Measurements from ENCODE around the gene PARG. TPM values are rescaled to one million over a fixed set of nuclear protein-coding genes. Genes with fewer than 3 reads are reported as not detected.

Gene PARG
- total RNA-seq, 1 donor from 2014 or later = 24.2 TPM

GRCh38 chr10:49798275-49798674 lies 143.6 kb downstream of the PARG start:
- Mint-ChIP-seq H3K36me3 (ENCODE audit: low read depth) (no peaks in the 10 kb centered on the region), H3K27me3 (ENCODE audit: low read depth) (peaks cover 7% of the 10 kb centered on the region), H3K9me3 (ENCODE audit: low read depth) (no peaks in the 10 kb centered on the region), H3K4me3 (ENCODE audit: unreplicated experiment) (no peak overlapping the region), H3K4me1 (ENCODE audit: low read depth) (no peaks in the 10 kb centered on the region), H3K27ac (ENCODE audit: unreplicated experiment) (no peak overlapping the region)
- DNase-seq (ENCODE audit: low spot score) = no peak
- TF ChIP-seq, protein P1, sequence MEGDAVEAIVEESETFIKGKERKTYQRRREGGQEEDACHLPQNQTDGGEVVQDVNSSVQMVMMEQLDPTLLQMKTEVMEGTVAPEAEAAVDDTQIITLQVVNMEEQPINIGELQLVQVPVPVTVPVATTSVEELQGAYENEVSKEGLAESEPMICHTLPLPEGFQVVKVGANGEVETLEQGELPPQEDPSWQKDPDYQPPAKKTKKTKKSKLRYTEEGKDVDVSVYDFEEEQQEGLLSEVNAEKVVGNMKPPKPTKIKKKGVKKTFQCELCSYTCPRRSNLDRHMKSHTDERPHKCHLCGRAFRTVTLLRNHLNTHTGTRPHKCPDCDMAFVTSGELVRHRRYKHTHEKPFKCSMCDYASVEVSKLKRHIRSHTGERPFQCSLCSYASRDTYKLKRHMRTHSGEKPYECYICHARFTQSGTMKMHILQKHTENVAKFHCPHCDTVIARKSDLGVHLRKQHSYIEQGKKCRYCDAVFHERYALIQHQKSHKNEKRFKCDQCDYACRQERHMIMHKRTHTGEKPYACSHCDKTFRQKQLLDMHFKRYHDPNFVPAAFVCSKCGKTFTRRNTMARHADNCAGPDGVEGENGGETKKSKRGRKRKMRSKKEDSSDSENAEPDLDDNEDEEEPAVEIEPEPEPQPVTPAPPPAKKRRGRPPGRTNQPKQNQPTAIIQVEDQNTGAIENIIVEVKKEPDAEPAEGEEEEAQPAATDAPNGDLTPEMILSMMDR (IDR thresholded peaks at IDR 0.05) = no peak

GRCh38 chr10:49791100-49791499 lies 150.7 kb downstream of the PARG start:
- Mint-ChIP-seq H3K9me3 (ENCODE audit: low read depth) (no peaks in the 10 kb centered on the region), H3K27ac (ENCODE audit: unreplicated experiment) (no peak overlapping the region), H3K36me3 (ENCODE audit: low read depth) (no peaks in the 10 kb centered on the region), H3K4me3 (ENCODE audit: unreplicated experiment) (no peak overlapping the region), H3K4me1 (ENCODE audit: low read depth) (no peaks in the 10 kb centered on the region), H3K27me3 (ENCODE audit: low read depth) (peaks cover 3% of the 10 kb centered on the region)
- no peak for DNase-seq (ENCODE audit: low spot score)
- TF ChIP-seq, protein P1 (IDR thresholded peaks at IDR 0.05) = no peak

GRCh38 chr10:49784681-49785080 lies 157.1 kb downstream of the PARG start:
- no peak for DNase-seq (ENCODE audit: low spot score)
- H3K27me3 Mint-ChIP-seq (ENCODE audit: low read depth) = peaks cover 22% of the 10 kb centered on the region
- H3K4me3 Mint-ChIP-seq (ENCODE audit: unreplicated experiment) = no peak overlapping the region
- H3K27ac Mint-ChIP-seq (ENCODE audit: unreplicated experiment) = no peak overlapping the region
- TF ChIP-seq, protein P1 (IDR thresholded peaks at IDR 0.05) = no peak
- H3K4me1 Mint-ChIP-seq (ENCODE audit: low read depth) = peaks cover 4% of the 10 kb centered on the region
- no peaks in the 10 kb centered on the region for H3K36me3 Mint-ChIP-seq (ENCODE audit: low read depth)
- no peaks in the 10 kb centered on the region for H3K9me3 Mint-ChIP-seq (ENCODE audit: low read depth)

- H3K27me3 Mint-ChIP-seq (ENCODE audit: low read depth) = peaks cover 22% of the 10 kb centered on the region
- no peak overlapping the region for H3K27ac Mint-ChIP-seq (ENCODE audit: unreplicated experiment)
- no peak for DNase-seq (ENCODE audit: low spot score)
- H3K9me3 Mint-ChIP-seq (ENCODE audit: low read depth) = no peaks in the 10 kb centered on the region
- H3K4me1 Mint-ChIP-seq (ENCODE audit: low read depth) = peaks cover 4% of the 10 kb centered on the region
- no peaks in the 10 kb centered on the region for H3K36me3 Mint-ChIP-seq (ENCODE audit: low read depth)
- no peak overlapping the region for H3K4me3 Mint-ChIP-seq (ENCODE audit: unreplicated experiment)
- TF ChIP-seq, protein P1 (IDR thresholded peaks at IDR 0.05) = no peak
Observed at GRCh38 chr10:49783645-49784044, 158.2 kb downstream of the PARG start.

DNA sequence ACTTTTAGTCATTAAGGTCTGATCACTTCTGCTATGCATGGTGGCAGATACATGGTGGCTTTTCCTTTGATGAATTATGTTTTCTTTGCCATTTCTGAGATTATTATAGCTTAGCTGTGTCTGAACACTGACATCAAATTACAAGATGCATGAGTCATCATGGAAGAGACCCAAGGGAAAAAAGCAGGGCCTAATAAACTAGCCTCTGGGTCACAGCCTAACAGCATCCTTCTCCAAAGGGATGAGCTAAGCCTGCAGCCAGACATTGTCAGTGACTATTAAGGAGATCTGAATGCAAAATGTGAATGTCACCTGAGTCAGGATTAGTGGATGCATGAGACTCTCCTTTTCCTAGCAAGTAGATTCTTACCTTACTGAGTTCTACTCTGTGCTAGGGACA lies 160.6 kb downstream of the PARG start:
- Mint-ChIP-seq H3K36me3 (ENCODE audit: low read depth) (no peaks in the 10 kb centered on the region), H3K4me1 (ENCODE audit: low read depth) (peaks cover 4% of the 10 kb centered on the region), H3K9me3 (ENCODE audit: low read depth) (no peaks in the 10 kb centered on the region), H3K27me3 (ENCODE audit: low read depth) (peaks cover 20% of the 10 kb centered on the region), H3K4me3 (ENCODE audit: unreplicated experiment) (no peak overlapping the region), H3K27ac (ENCODE audit: unreplicated experiment) (no peak overlapping the region)
- no peak for DNase-seq (ENCODE audit: low spot score)
- TF ChIP-seq, protein P1 (IDR thresholded peaks at IDR 0.05) = no peak

Measured in chondrocyte (in vitro differentiated cells).